Stimulated activated effector memory CD8-positive, alpha-beta T cell treated with anti-CD3 and anti-CD28 coated beads, Interleukin-12 subunit alpha, Interleukin-12 subunit beta, amount 100 ng/mL, for 72 hours (primary cell): ENCODE measurements around the gene DRD1.

Experiments used
- ATAC-seq: fragments of 150-1000 bp; cut with Tn5 transposase; 2 replicates; pipeline ENCODE4 v1.10.0; 2021
- DNase-seq, 2 donors: peaks; one replicate each; pipeline ENCODE4 v3.0.0; 2021 to 2022; ENCODE audit warnings: low spot score in 2 of 2
- H3K27ac Mint-ChIP-seq: one replicate; pipeline ENCODE4 v1.8.0; 2022; ENCODE audit warnings: mild to moderate bottlenecking, mixed read lengths
- H3K36me3 Mint-ChIP-seq: one replicate; pipeline ENCODE4 v1.8.0; 2022; ENCODE audit warnings: mild to moderate bottlenecking, mixed read lengths
- H3K4me1 Mint-ChIP-seq: one replicate; pipeline ENCODE4 v1.8.0; 2022; ENCODE audit warnings: mixed read lengths
- H3K4me3 Mint-ChIP-seq: one replicate; pipeline ENCODE4 v1.8.0; 2022; ENCODE audit warnings: mild to moderate bottlenecking, mixed read lengths
- H3K9me3 Mint-ChIP-seq: one replicate; pipeline ENCODE4 v1.8.0; 2022; ENCODE audit warnings: mixed read lengths

DRD1 gene

GRCh38 chr5:175475248-175475647, 31.3 kb upstream of the DRD1 start:
- no peak overlapping the region for H3K27ac Mint-ChIP-seq
- H3K4me3 Mint-ChIP-seq: no peak overlapping the region
- peaks cover 21% of the 10 kb centered on the region for H3K36me3 Mint-ChIP-seq
- peaks cover 36% of the 10 kb centered on the region for H3K4me1 Mint-ChIP-seq
- ATAC-seq (no peak), DNase-seq (no peak)
- no peaks in the 10 kb centered on the region for H3K9me3 Mint-ChIP-seq

GRCh38 chr5:175472378-175472777, 28.4 kb upstream of the DRD1 start:
- peaks cover 22% of the 10 kb centered on the region for H3K4me1 Mint-ChIP-seq
- DNase-seq (no peak), ATAC-seq (no peak)
- H3K9me3 Mint-ChIP-seq: no peaks in the 10 kb centered on the region
- H3K36me3 Mint-ChIP-seq: no peaks in the 10 kb centered on the region
- H3K4me3 Mint-ChIP-seq: no peak overlapping the region
- H3K27ac Mint-ChIP-seq: no peak overlapping the region

DNA sequence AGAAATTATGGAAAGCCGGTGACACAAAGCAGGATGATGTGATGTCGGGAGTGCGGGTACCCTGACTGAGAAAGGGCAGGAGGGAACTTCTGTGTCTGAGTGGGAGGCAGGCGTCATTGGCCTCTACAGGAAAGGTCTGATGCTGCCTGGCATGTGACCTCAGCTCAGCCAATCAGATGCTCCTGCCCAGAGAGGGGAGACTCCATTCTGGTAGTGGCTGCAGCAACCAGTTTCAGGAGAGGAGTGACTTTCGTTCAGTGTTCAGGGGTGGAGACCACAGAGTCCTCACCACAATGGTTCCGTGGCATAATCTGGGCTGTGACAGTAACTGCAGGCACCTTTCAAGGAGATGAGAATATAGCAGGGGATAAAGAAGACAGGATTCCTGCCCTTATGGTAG, 27.6 kb upstream of the DRD1 start:
- H3K4me3 Mint-ChIP-seq: peak overlapping the region; percentile 22
- H3K27ac Mint-ChIP-seq: peak overlapping the region; percentile 36
- no peaks in the 10 kb centered on the region for H3K36me3 Mint-ChIP-seq
- DNase-seq: peak; percentile 39 to 67
- peaks cover 22% of the 10 kb centered on the region for H3K4me1 Mint-ChIP-seq
- H3K9me3 Mint-ChIP-seq: no peaks in the 10 kb centered on the region
- peak; percentile 99 for ATAC-seq

GRCh38 chr5:175471196-175471595, 27.2 kb upstream of the DRD1 start:
- no peaks in the 10 kb centered on the region for H3K36me3 Mint-ChIP-seq
- peak overlapping the region; percentile 36 for H3K27ac Mint-ChIP-seq
- ATAC-seq: no peak
- H3K4me1 Mint-ChIP-seq: peaks cover 22% of the 10 kb centered on the region
- DNase-seq: no peak
- peak overlapping the region; percentile 22 for H3K4me3 Mint-ChIP-seq
- no peaks in the 10 kb centered on the region for H3K9me3 Mint-ChIP-seq

DNA sequence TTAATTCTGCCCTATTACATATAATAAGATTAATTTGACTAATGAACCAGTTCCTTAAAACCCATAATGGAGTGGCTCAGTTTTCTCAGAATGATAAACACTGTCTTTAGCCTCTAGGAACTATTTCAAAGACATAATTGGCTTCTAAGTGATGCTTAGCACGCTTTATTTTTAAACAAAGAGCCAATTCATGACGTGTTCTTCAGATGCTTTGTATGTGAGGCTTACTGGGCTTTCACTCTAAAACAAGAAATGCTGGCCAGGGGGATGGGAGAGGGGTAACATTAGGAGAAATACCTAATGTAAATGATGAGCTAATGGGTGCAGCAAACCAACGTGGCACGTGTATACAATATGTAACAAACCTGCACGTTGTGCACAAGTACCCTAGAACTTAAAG, 26.8 kb upstream of the DRD1 start:
- DNase-seq: no peak
- Mint-ChIP-seq H3K9me3 (no peaks in the 10 kb centered on the region), H3K4me1 (peaks cover 22% of the 10 kb centered on the region), H3K36me3 (no peaks in the 10 kb centered on the region), H3K27ac (no peak overlapping the region), H3K4me3 (no peak overlapping the region)
- ATAC-seq: no peak

- H3K9me3 Mint-ChIP-seq: no peaks in the 10 kb centered on the region
- no peak overlapping the region for H3K4me3 Mint-ChIP-seq
- DNase-seq (no peak), ATAC-seq (no peak)
- H3K4me1 Mint-ChIP-seq: peaks cover 26% of the 10 kb centered on the region
- H3K27ac Mint-ChIP-seq: no peak overlapping the region
- H3K36me3 Mint-ChIP-seq: no peaks in the 10 kb centered on the region
These were observed 25.9 kb upstream of the DRD1 start for GRCh38 chr5:175469916-175470315.

DNA sequence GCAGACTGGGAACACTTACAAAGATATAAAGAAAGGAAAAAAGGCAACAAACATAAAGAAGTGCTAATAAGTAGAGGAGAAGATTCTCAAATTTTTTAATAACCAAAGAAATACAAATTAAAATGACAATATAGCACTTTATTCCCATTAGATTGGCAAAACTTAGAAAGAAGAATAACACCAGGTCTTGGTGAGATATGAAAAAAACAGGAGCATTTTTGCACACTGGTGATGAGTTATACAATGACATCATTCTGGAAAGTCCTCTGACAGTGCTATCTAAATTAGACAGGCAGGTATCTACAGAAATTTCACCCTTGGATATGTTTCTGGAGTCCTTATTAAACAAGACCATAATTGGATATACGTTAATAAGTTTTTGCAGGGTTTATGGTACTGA, 24.9 kb upstream of the DRD1 start:
- DNase-seq (no peak), ATAC-seq (no peak)
- Mint-ChIP-seq H3K9me3 (no peaks in the 10 kb centered on the region), H3K4me3 (no peak overlapping the region), H3K36me3 (no peaks in the 10 kb centered on the region), H3K4me1 (peaks cover 33% of the 10 kb centered on the region), H3K27ac (no peak overlapping the region)

DNA sequence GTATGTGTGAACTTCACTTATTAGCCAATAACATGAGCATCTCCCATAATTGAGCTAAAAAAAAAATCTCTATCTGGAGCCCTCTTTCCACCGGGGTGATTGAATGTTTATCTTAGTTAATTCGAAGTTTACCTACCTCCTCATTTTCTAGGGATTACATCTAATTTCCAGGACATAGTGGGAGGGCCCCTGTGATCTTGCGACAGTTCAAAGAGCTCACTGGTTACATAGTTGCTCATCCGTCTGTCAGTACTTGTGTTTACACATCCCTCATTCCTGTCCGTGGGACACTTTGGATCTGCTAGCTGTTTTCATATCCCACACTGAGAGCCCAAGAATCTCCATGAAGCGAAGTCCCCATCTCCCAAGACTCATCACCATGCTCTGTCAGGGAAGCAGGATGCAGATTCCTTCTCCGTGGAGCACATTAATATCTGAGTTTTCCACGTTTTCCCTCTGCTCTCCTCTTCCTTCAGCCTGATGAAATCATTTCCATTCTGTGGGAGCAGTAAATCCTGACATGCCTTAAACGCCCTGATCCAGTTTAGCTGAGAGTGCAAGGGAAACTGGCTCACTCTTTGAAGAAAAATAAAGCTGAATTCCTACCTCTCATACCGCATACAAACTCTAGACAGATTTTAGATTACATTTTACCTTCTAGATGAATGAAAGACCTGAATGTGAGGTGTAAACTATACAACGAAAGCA, 24.2 kb upstream of the DRD1 start:
- no peaks in the 10 kb centered on the region for H3K9me3 Mint-ChIP-seq
- H3K4me1 Mint-ChIP-seq: peaks cover 33% of the 10 kb centered on the region
- H3K4me3 Mint-ChIP-seq: no peak overlapping the region
- DNase-seq (no peak), ATAC-seq (no peak)
- H3K36me3 Mint-ChIP-seq: no peaks in the 10 kb centered on the region
- H3K27ac Mint-ChIP-seq: no peak overlapping the region

DNA sequence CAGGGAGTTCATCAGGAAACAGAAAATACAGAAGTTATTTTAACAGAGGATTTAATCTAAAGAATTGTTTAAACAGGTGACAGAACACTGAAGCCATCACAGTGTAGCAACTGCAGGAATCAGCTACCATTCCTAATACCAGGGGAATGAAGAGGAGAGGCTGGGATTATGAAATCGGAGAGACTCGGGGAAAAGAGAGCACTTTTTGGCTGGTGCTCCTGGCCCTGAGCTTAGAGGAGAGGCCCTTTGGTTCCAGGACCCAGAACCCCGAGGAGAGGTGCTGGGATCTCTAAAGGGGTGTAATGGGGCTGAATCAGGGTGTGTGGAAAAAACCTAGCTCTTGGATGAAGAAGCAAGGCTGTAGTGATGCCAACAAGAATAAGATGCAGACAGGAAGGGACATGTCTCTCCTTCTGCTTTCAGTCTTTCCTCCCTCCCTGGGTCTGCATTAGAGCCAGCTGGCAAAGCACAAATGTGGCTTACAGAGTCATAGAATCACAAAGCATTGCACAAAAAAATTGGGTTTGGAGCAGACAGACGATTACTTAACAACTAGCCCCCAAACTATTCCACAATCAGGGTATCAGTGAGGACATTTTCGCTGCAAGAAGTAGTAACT, 22.8 kb upstream of the DRD1 start:
- DNase-seq (no peak), ATAC-seq (no peak)
- Mint-ChIP-seq H3K9me3 (no peaks in the 10 kb centered on the region), H3K4me1 (peaks cover 25% of the 10 kb centered on the region), H3K27ac (no peak overlapping the region), H3K36me3 (no peaks in the 10 kb centered on the region), H3K4me3 (no peak overlapping the region)

DNA sequence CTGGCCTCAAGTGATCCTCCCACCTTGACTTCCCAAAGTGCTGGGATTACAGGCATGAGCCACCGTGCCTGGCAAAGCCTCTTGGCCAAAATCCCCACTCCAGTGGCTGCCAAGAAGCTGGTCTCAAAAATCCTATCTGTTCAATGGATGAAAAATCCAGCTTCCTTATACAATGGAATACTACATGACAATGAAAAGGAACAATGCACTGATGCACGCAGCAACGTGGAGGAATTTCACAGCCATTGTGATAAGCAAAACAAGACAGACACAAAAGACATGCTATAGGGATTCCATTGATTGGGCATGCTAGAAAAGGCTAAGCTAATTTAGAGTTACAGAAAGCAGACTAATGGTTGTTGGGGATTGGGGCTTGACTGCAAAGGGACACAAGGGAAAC, 21.3 kb upstream of the DRD1 start:
- Mint-ChIP-seq H3K27ac (no peak overlapping the region), H3K4me1 (peaks cover 13% of the 10 kb centered on the region), H3K36me3 (no peaks in the 10 kb centered on the region), H3K4me3 (no peak overlapping the region), H3K9me3 (no peaks in the 10 kb centered on the region)
- ATAC-seq (no peak), DNase-seq (no peak)

DNA sequence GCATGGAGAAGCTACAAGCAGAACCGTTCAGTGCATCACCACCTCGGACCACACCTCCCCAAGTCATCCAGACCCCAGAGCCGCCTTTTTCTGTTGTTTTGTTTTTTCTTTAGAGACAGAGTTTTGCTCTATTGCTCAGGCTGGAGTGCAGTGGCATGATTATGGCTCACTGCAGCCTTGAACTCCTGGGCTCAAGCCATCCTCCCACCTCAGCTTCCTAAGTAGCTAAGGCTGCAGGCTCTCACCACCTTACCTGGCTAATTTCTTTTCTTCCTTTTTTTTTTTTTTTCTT, 20.9 kb upstream of the DRD1 start:
- Mint-ChIP-seq H3K4me3 (no peak overlapping the region), H3K4me1 (peaks cover 11% of the 10 kb centered on the region), H3K36me3 (no peaks in the 10 kb centered on the region), H3K27ac (no peak overlapping the region), H3K9me3 (no peaks in the 10 kb centered on the region)
- DNase-seq (no peak), ATAC-seq (no peak)

DNA sequence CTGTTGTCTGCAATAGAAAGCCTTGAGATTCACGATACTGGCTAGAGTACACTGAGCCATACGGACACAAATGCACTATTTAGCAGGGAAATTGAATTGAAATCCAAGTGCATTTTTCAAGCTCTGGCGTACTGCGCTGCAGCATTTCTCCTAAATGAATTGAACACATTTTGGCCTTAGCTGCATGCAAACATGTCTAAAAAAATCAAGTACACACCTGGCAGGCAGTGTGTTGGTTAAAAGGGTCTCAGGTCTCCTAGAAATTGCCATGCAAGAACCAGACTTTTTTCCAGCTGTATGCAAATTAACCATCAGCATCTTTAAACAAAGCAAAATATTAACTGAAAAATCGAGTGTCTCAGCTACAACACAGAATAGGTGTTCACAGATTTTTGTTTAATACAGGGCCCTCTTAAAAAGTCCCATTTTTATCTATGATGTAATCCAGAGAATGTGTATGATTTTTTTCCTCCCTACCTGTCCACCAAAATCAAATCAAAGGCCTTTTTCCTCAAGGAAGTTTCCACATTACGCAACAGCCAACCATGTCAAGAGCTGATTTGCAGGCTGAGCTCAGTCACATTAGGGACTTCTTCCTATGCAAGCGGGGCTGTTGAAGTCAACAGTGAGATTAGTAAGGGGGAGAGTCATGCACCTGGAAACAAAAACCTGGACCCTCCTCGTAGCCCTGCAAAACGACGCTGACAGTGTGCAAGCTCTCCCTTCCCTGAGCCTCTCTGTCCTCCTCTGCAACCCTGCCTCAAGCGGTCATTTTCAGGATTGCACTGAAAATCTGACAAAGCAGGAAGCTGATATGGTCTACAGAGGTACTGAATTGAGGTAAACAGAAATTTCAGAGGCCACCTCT, 20.3 kb upstream of the DRD1 start:
- peak; percentile 96 for ATAC-seq
- H3K36me3 Mint-ChIP-seq: no peaks in the 10 kb centered on the region
- DNase-seq: peak; percentile 61 to 88
- H3K4me1 Mint-ChIP-seq: peaks cover 11% of the 10 kb centered on the region
- H3K9me3 Mint-ChIP-seq: no peaks in the 10 kb centered on the region
- H3K4me3 Mint-ChIP-seq: no peak overlapping the region
- H3K27ac Mint-ChIP-seq: no peak overlapping the region

DNA sequence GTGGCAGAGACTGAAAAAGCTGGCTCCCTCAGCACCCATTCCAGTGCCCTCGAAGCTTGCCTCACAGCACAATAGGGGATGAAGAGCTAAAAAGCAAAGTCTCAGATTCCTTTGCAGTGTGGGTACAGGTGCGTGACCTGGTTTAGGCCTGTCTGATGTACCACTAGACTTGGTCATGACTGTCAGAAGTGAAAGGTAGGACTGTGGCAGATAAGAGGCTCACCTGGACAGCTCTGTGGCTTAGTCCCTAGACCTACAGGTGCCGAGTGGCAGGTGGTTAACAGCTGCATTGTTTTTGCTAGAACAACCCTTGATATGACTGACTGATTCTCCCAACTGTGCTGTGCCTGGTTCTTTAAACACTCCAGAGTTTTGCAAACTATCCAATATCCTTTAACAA, 19.7 kb upstream of the DRD1 start:
- DNase-seq (no peak), ATAC-seq (no peak)
- Mint-ChIP-seq H3K4me1 (peaks cover 11% of the 10 kb centered on the region), H3K36me3 (no peaks in the 10 kb centered on the region), H3K27ac (no peak overlapping the region), H3K9me3 (no peaks in the 10 kb centered on the region), H3K4me3 (no peak overlapping the region)

GRCh38 chr5:175461370-175461769, 17.4 kb upstream of the DRD1 start:
- no peak overlapping the region for H3K4me3 Mint-ChIP-seq
- no peak for ATAC-seq
- no peaks in the 10 kb centered on the region for H3K9me3 Mint-ChIP-seq
- no peaks in the 10 kb centered on the region for H3K36me3 Mint-ChIP-seq
- DNase-seq: no peak
- H3K4me1 Mint-ChIP-seq: peaks cover 24% of the 10 kb centered on the region
- H3K27ac Mint-ChIP-seq: no peak overlapping the region

GRCh38 chr5:175460552-175460951, 16.6 kb upstream of the DRD1 start:
- Mint-ChIP-seq H3K4me1 (peaks cover 27% of the 10 kb centered on the region), H3K4me3 (no peak overlapping the region), H3K27ac (no peak overlapping the region), H3K9me3 (no peaks in the 10 kb centered on the region), H3K36me3 (no peaks in the 10 kb centered on the region)
- ATAC-seq (no peak), DNase-seq (no peak)

DNA sequence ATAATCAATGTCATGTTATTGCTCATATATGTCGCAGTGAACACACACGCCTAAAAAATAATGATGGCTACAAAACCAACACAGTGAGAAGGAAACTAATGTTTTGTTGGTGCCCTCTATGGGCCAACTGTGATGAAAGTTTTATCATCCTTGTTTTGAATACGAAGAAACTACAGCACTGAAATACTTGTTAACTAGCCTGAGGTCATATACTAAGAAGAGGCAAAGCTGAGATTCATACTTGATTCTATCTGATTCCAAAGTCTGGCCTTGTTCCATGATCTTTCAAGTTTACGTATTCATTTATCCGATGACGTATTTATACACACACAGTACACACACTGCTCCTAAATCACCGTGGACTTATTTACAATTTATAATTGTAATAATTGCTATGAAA, 16.1 kb upstream of the DRD1 start:
- Mint-ChIP-seq H3K27ac (no peak overlapping the region), H3K4me1 (peaks cover 25% of the 10 kb centered on the region), H3K4me3 (no peak overlapping the region), H3K9me3 (no peaks in the 10 kb centered on the region), H3K36me3 (no peaks in the 10 kb centered on the region)
- DNase-seq (no peak), ATAC-seq (no peak)
